Measurements from ENCODE around the gene FHIT. TPM values are rescaled to one million over a fixed set of nuclear protein-coding genes. Genes with fewer than 3 reads are reported as not detected.

The FHIT gene
- total RNA-seq, 4 donors from 2014 or later: 1.6 to 12.9 (median 7.8) TPM

DNA sequence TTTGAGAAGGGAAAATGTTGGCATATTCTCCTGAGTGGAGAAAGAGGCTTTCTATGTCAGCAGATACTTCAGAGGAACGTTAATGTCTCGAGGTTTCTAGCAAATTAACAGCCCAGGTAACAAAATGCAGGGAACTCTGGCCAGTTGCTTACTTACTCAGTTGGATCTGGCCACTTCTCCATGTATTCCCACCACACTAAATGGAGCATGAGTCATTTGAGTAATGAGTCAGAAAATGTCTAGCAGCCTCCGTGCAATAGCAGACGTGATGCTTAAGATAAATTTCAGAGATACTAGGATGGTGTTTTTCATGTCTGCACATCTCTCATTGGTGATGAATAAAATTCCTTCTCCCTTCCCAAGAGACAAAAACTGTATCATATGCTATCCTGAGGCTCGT is 671.5 kb downstream of the FHIT start:
- no peak overlapping the region for H3K4me3 ChIP-seq
- H3K9me3 ChIP-seq: no peaks in the 10 kb centered on the region
- H3K4me1 ChIP-seq: no peaks in the 10 kb centered on the region
- DNase-seq (ENCODE audit: low spot score in 2 of 2): no peak
- no peaks in the 10 kb centered on the region for H3K36me3 ChIP-seq
- no peaks in the 10 kb centered on the region for H3K27me3 ChIP-seq
- TF ChIP-seq EP300 (IDR thresholded peaks at IDR 0.05) (no peak), CTCF (IDR thresholded peaks at IDR 0.05) (no peak), POLR2A (IDR thresholded peaks at IDR 0.05) (no peak)
- 62 to 68% methylated on average over 5 of the region's 5 CpGs for WGBS, 2 donors
- H3K27ac ChIP-seq: no peak overlapping the region

- no peaks in the 10 kb centered on the region for H3K27me3 ChIP-seq
- TF ChIP-seq EP300 (IDR thresholded peaks at IDR 0.05): no peak
- no peak for TF ChIP-seq CTCF (IDR thresholded peaks at IDR 0.05)
- TF ChIP-seq POLR2A (IDR thresholded peaks at IDR 0.05): no peak
- no peaks in the 10 kb centered on the region for H3K36me3 ChIP-seq
- H3K27ac ChIP-seq: no peak overlapping the region
- DNase-seq (ENCODE audit: low spot score in 2 of 2): no peak
- no peak overlapping the region for H3K4me3 ChIP-seq
- H3K4me1 ChIP-seq: no peaks in the 10 kb centered on the region
- 96 to 97% methylated on average over 1 of the region's 1 CpG for WGBS, 2 donors
- no peaks in the 10 kb centered on the region for H3K9me3 ChIP-seq
Observed at GRCh38 chr3:60578936-60579335, 672.3 kb downstream of the FHIT start.

DNA sequence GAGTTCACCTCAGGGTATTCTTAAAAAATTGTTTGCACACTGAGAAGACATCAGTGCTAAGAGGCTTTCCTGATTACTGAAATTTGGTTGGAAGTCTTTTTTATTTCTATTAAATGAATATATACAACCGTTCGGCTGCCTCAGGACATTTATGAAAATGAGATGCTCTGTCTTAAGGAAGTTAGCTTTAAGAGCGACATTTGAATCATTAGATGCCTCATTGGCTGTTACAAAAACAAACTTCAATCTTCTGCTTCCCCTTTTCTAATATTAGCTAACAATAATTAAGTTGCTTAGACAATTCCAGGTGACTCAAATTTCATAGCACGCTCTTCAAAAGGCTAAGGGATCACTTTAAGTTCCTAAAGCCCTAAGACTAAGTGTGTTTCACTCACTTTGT is 673.7 kb downstream of the FHIT start:
- 84 to 85% methylated on average over 4 of the region's 4 CpGs for WGBS, 2 donors
- H3K4me3 ChIP-seq: no peak overlapping the region

DNA sequence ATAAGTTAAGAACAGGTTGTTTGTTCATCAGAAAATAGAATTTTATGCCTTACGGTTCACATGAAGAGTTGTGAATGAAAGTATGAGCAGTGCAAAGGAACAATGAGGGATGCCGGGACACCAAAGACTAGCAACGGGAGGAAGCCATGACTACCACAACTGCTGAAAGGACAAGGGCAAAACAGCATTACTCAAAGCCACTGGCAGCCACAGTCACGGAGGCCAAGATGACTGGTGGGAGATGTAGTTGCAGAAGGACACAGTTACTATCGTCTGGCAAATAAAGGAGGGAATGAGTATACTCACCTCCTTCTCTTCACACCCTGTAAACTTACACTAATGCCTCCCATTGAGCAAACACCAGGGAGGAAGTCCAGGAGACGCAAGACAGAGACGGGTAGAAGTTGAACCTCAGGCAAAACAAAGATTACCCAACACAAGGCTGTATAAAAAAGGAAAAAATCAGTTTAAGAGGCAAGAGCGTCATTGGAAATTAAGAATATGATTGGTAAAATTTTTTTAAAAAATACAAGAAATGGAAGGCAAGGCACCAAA is 675.5 kb downstream of the FHIT start:
- Histone ChIP-seq H3K9me3 (no peaks in the 10 kb centered on the region), H3K36me3 (no peaks in the 10 kb centered on the region), H3K27ac (no peak overlapping the region), H3K4me1 (no peaks in the 10 kb centered on the region), H3K4me3 (no peak overlapping the region), H3K27me3 (no peaks in the 10 kb centered on the region)
- WGBS, 2 donors: 79 to 80% methylated on average over 8 of the region's 8 CpGs
- TF ChIP-seq POLR2A (IDR thresholded peaks at IDR 0.05) (no peak), CTCF (IDR thresholded peaks at IDR 0.05) (no peak), EP300 (IDR thresholded peaks at IDR 0.05) (no peak)
- no peak for DNase-seq (ENCODE audit: low spot score in 2 of 2)

More for the DNA sequence above, 673.7 kb downstream of the FHIT start:
- Histone ChIP-seq H3K27me3 (no peaks in the 10 kb centered on the region), H3K36me3 (no peaks in the 10 kb centered on the region), H3K9me3 (no peaks in the 10 kb centered on the region), H3K4me1 (no peaks in the 10 kb centered on the region), H3K27ac (no peak overlapping the region)
- TF ChIP-seq POLR2A (IDR thresholded peaks at IDR 0.05) (no peak), CTCF (IDR thresholded peaks at IDR 0.05) (no peak), EP300 (IDR thresholded peaks at IDR 0.05) (no peak)
- DNase-seq (ENCODE audit: low spot score in 2 of 2): no peak

DNA sequence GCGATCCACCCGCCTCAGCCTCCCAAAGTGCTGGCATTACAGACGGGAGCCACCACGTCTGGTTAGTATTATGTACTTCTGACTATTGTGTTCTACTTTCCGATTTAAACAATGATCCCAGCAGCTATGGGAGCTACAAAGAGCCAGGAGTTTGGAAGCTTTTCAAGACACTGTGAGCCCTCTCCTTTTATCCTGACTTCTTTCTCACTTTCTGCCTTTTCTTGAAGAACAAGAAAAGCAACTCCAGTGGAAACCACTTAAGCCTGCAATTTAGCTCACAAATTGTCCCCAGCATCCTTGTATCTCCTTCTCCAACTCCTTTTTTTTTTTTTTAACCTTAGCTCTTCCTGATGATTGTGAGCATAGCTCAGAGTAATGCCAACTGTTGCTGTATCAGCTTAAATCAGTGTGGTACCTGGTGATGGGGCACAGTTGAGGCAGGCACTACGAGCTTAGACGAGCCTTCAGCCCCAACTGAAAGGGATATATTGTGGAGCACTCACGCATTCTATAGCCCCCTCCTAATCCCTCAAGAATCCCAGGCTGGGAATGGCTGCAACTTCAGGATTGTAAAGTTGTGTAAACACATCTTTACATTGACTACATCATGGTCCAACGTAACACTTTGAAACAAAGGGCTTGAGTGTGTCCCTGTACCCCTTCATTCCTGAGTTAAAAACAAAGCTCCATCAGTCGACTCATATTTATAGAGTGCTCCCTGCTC is 677.0 kb downstream of the FHIT start:
- no peak for DNase-seq (ENCODE audit: low spot score in 2 of 2)
- WGBS, 2 donors: 56 to 59% methylated on average over 10 of the region's 10 CpGs

More for the DNA sequence above, 677.0 kb downstream of the FHIT start:
- H3K4me3 ChIP-seq: no peak overlapping the region
- no peaks in the 10 kb centered on the region for H3K9me3 ChIP-seq
- no peaks in the 10 kb centered on the region for H3K27me3 ChIP-seq
- no peak overlapping the region for H3K27ac ChIP-seq
- no peaks in the 10 kb centered on the region for H3K4me1 ChIP-seq
- H3K36me3 ChIP-seq: no peaks in the 10 kb centered on the region
- TF ChIP-seq EP300 (IDR thresholded peaks at IDR 0.05): no peak
- TF ChIP-seq CTCF (IDR thresholded peaks at IDR 0.05): no peak
- TF ChIP-seq POLR2A (IDR thresholded peaks at IDR 0.05): no peak
